Hematopoietic multipotent progenitor cell treated with erythropoietin and hydrocortisone succinate and interleukin-3 and kit ligand, for 6 days (in vitro differentiated cells): Measurements from ENCODE around the gene PARN.
"Not testable (repeated sequence)": the region's sequence is repeated elsewhere in the genome, so short reads cannot be mapped to it uniquely, and the experiment has no call there.

Experiments
- DNase-seq: peaks from one replicate; pipeline ENCODE4 v3.0.0-alpha.2; 2015

The PARN gene, protein sequence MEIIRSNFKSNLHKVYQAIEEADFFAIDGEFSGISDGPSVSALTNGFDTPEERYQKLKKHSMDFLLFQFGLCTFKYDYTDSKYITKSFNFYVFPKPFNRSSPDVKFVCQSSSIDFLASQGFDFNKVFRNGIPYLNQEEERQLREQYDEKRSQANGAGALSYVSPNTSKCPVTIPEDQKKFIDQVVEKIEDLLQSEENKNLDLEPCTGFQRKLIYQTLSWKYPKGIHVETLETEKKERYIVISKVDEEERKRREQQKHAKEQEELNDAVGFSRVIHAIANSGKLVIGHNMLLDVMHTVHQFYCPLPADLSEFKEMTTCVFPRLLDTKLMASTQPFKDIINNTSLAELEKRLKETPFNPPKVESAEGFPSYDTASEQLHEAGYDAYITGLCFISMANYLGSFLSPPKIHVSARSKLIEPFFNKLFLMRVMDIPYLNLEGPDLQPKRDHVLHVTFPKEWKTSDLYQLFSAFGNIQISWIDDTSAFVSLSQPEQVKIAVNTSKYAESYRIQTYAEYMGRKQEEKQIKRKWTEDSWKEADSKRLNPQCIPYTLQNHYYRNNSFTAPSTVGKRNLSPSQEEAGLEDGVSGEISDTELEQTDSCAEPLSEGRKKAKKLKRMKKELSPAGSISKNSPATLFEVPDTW

DNA sequence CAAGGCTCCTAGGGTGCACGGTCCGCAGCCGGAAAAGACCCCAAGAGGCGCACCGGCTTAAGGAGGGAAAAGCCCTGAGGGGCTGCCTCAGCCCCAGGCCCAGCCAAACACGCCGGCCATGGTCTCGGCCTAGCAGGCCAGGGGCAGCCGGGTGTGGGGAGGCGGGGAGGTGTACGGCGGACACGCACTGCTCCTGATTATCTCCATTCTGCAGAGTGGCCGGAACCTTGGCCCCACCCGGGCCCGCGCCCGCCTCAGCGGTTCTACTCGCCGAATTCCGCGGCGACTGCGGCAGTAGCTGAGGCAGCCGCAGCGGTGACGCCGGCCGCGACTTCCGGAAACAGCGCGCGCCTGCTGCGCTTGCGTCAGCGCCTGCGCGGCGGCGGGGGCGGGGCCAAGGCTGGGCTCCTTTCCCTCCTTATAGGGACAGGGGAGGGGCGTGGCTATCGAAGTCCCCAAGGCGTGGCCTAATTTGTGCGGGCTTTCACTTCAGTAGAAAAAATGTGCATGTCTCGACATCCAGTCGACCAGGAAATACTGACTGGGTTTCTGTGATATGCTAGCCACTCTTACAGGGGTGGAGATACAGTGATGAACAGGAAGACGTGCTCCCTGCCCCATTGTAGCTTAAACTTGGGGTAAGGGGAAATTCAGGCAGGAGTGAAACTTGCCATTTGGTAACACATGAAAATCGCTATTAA is at the start of gene PARN:
Gene PARN, minus strand, starts transcription at position 342 of the 701 bp plus-strand sequence. Its CDS starts 135 bp downstream, at position 207.
- DNase-seq = peak; percentile 99

DNA sequence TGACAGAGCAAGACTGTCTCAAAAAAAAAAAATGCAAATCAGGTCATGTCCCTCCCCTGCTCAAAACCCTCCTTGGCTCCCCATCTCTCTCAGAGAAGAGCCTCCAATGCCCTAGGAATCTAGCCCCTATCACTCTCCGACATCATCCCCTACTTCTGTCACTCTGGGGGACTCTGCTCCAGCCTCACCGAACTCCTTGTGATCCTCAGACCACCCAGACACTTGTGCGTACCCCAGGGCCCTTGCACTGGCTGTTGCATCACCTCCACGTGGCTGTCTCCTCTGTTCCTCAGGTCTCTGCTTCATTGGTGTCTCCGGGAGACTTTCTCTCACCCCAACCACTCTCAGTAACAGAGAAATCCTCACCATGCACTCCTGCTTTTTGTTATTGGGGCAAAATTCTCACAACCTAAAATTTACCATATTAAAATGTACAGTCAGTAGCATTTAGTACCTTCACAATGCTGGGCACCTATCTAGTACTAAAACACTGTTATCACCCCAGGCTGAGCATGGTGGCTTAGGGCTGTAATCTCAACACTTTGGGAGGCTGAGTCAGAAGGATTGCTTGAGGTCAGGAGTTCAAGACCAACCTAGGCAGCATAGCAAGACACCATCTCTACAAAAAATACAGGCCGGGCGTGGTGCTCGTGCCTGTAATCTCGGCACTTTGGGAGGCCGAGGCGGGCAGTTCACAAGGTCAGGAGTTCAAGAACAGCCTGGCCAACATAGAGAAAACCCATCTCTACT is 48.9 kb upstream of the PARN start:
- no peak for DNase-seq

DNA sequence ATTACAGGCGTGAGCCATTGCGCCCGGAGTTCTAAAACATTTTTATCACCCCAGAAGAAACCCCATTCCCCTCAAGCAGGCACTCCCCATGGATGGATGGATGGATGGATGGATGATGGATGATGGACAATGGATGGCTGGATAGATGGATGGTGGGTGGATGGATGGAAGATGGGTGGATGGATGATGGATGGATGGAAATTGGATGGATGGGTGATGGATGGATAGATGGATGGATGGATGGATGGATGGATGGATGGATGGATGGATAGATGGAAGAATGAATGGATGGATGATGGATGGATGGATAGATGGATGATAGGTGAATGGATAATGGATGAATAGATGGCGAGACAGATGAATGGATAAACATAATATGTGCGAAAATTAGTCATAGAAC is 47.6 kb upstream of the PARN start:
- no peak for DNase-seq

DNA sequence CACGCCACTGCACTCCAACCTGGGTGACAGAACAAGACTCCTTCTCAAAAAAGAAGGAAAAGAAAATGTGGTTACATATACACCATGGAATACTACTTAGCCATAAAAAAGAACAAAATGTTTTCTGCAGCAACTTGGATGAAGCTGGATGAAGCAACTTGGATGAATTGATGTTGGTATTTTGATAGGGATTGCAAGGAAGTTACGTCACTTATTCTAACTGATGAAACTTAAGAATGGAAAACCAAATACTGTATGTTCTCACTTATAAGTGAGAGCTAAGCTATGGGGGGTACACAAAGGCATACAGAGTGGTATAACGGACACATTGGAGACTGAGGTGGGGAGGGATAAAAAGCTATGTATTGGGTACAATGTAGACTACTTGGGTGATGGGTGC is 46.6 kb upstream of the PARN start:
- no peak for DNase-seq

DNA sequence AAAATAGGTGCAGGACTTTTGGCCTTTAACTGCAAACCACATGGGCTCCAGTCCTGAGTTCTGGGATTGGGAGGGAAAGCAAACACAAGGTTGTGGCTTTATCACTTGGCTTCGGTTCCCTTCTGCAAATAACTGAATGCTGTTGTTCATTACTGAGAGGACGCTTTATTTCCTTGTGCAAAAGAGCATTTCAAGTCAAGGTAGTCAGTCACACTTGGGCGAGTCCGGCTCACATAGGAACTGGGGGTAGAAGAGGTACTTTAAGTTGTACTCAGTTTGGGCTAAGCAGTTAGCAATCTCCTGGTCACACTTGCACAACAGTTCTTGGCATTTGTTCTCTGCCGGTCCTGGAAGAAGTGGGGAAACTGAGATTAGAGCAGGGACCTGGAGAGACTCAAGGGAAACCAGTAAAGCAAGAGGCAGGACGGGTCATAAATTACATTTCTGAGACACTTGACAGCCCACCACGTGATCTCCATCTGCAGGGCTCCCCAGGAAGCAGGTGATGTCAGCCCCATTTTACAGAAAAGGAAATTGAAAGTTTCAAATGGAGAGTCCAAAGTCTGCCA is 42.4 kb upstream of the PARN start:
- DNase-seq = no peak

DNA sequence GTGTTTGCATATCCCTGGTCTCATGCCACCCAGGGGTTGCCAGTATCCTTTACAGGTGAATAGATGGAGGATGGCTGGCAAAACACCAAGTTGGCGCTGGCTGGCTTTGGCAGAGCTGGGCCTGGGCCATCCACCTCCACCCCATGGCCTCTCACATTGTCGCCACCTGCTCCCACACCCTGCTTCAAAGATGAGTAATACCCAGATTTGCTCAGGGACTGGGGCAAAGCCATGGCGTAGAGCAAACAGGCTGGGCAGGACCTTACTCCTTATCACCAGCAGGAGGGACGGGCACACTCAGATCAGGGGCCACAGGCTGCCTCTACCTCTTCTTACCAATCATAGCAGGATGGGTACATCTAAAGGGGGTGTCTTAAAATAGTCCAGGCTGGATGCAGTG is 39.7 kb upstream of the PARN start:
- peak; percentile 12 for DNase-seq

DNA sequence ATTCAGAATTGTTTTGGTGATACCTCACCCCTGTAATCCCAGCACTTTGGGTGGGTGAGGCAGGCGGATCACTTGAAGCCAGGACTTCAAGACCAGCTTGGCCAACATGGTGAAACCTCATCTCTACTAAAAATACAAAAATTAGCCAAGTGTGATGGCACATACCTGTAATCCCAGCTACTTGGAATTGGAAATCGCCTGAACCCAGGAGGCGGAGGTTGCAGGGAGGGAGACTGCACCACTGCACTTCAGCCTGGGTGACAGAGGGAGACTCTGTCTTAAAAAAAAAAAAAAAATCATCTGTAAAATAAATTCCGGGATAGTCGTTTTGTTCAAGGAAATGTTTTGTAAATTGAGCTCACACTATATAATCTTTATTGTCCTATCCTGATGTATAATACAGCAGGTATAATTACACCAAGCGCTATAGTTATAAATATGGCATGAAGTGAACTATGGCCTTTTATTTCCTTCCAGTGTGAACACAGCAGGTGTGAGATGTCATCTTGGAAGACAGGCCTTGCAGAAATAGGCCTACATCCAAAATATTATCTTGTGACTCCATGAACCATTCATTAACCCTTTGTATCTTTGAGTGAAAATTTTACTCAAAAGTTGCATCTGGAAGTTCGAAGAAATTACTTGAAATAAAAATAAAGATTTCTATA is 38.6 kb upstream of the PARN start:
- DNase-seq = no peak

DNA sequence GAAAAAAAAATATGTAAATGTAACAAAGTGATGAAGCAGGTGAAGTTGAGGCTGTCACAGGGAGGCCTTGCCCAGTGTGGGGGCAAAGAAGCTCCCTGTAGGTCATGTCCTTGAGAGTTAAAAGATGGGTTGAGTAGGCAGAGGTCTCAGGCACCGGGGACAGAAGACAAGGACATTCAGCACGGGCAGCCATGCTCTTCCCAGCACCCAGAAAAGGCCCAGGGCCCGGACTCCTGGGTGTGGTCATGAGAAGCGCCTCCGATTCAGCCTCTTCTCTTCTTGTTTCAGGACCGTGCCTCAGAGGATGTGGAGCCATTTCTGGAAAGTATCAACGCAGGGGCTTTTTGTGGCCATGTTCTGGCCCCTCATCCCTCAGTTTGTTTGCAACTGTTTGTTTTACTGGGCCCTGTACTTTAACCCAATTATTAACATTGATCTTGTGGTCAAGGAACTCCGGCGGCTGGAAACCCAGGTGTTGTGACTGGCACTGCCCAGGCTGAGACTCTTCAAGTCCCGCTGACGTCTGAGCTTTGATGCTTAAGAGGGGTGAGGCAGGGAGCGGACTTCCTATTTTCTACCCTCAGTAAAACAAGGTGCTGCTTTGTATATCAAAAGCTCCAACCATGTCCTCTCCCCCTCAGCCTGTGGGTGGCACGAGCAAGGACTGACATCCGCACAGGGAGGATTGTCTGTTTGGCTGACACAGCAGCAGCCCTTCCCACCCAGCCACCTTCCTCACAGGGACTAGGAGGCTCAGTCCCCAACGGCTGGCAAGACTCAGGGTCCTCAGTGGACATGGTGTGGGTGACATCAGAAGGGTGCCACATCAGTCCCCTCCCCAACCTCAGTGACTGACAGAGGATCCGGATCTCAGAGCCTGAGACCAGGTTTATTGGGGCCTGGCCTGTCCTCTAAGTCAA is 37.5 kb upstream of the PARN start:
- no peak for DNase-seq

DNA sequence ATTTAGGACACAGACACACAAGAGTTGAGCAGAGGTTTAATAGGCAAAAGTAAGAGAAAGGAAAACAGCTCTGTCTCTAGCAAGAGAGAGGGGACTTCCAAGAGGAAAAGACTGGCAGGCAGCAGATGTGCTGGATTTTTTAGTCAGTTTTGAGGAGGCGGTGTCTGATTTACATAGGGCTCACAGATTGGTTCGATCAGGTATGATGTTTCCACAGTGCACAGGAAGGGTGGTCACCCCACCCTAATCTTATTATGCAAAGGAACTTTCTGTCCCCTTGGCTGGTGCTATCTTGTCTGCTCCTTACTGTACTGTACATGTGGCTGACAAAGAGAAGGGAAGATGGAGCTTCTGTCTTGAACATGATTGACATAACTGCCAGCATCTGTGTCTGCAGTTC is 28.0 kb upstream of the PARN start:
- DNase-seq = peak; percentile 92

DNA sequence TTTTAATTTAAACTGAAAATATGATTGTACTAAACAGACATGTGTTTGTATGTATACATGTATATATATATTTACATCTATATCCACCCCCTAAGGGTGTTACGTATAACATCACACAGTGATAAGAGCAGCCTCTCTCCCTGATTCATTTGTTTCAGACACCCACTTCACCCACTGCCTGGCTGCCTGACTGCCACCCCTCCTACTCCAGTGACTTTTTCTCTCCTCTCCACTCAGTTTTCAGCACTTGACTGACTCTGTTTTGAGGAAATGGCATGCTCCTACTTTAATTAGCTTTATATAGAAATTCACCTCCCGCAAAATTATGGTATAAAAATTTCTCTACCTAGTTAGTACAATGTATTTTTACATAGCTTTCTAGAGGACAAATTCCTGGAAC is 22.7 kb upstream of the PARN start:
- DNase-seq = no peak

DNA sequence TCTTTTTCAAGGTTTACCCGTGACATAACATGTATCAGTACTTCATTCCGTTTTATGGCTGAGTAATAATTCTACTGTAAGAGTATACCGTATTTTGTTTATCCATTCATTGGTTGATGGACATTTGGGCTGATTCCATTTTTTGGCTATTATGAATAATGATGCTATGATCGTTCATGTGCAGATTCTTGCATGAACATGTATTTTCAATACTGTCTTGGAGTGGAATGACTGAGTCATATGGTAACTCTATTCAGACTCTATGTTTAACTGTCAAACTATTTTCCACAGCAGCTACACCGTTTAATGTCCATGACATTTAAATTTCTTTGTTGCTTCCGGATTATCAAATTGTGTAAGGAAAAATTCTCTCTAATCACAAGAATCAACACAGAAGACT is 20.6 kb upstream of the PARN start:
- DNase-seq = no peak

DNA sequence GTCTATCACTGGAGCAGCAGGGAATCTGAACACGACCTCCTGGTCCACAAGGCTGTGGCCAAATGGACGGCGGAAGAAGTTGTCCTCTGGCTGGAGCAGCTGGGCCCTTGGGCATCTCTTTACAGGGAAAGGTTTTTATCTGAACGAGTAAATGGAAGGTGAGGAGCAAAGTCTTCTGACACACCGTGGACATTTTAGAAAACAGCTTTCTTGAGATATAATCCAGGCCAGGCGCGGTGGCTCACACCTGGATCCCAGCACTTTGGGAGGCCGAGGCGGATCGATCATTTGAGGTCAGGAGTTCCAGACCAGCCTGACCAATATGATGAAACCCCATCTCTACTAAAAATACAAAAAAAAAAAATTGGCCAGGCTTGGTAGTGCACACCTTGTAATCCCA is 19.8 kb upstream of the PARN start:
- no peak for DNase-seq

DNA sequence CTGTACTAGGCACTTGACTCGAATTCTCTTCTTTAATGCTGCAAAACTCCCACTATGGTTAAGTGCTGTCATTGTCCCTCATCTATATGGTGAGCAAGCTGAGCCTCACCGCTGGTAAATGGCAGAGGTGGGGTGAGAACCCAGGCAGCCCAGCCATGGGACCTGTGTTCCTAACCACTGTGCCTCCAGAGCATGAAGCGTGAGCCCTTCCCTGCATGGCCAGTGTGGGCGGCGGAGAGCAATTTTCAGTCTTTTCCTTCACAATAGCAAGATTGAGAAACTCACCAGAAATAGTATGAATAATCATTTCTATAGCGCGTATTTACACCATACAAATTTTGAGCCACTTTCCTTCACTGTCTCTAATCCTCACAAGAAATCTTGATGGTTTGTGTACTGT is 11.9 kb upstream of the PARN start:
- DNase-seq = peak; percentile 41

DNA sequence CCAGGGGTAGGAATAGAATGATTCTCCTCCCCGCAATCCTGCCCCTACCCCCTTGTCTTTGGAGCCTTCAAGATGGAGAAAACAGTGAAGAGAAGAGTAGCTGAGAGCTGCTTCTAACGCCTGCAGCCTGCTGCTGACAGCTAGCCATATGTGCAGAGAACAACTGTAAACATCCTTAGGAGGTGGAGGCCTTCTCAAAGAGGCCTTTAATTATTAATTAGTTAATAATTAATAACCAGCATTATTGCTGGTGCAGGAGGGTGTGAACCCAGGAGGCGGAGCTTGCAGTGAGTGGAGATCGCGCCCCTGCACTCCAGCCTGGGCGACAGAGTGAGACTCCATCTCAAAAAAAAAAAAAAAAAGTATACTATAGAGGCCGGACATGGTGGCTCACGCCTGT is 11.1 kb upstream of the PARN start:
- DNase-seq = no peak

DNA sequence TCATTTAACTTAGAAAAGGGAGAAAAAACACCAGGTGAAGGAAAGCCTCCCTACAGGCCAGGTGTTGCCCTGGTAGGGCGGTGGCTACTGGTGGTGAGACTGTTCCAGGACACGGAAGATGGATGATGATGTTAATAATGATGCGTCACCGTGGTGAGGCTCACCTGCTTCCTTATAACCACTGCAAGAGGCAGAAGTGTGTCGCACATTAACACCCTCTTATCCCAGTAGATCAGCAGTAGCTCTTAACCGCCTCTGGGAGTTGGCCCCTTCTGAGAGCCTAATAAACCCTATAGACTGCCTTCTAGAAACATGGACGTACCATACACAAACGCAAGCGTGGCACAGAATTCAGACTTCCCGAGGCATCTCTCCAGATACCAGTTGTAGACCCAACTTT is 10.5 kb upstream of the PARN start:
- DNase-seq = peak; percentile 30

DNA sequence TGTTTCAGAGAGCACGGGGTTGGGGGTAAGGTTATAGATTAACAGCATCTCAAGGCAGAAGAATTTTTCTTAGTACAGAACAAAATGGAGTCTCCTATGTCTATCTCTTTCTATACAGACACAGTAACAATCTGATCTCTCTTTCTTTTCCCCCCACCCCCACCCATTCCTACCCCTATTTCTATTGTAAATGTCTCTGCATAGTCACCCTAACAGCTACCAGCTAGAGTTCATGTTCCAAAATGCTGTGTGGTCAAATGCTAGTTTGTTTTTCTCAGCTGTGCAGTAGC is 6.8 kb upstream of the PARN start:
- DNase-seq = not testable (repeated sequence)

DNA sequence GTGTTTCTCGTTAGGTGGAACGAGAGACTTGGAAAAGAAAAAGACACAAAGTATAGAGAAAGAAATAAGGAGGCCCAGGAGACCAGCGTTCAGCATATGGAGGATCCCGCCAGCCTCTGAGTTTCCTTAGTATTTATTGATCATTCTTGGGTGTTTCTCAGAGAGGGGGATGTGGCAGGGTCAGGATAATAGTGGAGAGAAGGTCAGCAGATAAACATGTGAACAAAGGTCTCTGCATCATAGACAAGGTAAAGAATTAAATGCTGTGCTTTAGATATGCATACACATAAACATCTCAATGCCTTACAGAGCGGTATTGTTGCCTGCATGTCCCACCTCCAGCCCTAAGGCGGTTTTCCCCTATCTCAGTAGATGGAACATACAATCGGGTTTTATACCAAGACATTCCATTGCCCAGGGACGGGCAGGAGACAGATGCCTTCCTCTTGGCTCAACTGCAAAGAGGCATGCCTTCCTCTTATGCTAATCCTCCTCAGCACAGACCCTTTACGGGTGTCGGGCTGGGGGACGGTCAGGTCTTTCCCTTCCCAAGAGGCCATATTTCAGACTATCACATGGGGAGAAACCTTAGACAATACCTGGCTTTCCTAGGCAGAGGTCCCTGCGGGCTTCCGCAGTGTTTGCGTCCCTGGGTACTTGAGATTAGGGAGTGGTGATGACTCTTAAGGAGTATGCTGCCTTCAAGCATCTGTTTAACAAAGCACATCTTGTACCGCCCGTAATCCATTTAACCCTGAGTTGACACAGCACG is 6.3 kb upstream of the PARN start:
- DNase-seq = not testable (repeated sequence)

DNA sequence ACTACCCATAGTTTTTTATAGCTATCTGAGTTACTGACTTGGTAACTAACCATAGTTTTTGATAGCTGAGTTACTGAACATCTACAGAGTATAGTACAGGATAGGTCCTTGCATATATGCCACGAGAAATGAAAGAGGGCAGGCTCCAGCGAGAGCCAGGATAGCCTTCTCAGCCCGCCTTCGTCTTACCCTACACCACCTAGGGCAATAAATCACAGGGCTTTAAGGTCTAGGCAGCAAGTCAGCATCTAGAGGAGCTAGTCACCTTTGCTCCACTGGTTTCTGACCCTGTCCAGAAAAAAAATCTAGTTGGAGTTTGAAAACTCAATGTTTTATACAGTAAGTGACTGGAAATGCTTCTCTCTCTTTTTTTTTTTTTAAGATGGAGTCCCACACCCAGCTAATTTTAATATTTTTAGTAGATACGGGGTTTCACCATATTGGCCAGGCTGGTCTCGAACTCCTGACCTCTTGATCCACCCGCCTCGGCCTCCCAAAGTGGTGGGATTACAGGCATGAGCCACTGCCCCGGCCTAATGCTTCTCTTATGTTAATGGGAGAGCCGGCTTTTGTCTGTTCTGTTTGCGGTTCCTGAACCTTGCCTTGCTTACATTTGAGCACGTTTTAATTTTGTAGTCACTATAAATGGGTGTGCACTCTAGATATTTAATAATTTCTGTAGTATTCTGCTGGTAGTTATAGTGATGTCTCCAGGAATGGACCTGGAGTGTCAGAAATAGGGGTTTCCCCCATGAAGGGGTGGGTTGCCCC is 5.5 kb upstream of the PARN start:
- DNase-seq = no peak

DNA sequence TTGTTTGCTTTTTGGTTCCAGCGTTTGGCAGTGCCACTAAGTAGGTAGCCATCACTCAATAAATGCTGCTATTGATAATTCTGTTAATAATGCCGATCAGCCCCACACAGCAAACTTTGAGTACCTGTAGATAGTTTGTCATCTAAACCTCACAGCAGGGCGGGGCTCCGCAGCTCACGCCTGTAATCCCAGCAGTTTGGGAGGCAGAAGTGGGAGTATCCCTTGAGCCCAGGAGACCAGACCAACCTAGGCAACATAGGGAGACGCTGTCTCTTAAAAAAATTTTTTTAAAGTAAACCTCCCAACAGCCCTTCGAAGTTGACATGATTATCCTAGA is 4.3 kb upstream of the PARN start:
- no peak for DNase-seq
